ENCODE measurements around the gene GOLT1A.

- TF ChIP-seq, protein P1, sequence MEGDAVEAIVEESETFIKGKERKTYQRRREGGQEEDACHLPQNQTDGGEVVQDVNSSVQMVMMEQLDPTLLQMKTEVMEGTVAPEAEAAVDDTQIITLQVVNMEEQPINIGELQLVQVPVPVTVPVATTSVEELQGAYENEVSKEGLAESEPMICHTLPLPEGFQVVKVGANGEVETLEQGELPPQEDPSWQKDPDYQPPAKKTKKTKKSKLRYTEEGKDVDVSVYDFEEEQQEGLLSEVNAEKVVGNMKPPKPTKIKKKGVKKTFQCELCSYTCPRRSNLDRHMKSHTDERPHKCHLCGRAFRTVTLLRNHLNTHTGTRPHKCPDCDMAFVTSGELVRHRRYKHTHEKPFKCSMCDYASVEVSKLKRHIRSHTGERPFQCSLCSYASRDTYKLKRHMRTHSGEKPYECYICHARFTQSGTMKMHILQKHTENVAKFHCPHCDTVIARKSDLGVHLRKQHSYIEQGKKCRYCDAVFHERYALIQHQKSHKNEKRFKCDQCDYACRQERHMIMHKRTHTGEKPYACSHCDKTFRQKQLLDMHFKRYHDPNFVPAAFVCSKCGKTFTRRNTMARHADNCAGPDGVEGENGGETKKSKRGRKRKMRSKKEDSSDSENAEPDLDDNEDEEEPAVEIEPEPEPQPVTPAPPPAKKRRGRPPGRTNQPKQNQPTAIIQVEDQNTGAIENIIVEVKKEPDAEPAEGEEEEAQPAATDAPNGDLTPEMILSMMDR (IDR thresholded peaks at IDR 0.05): no peak
- no peak for TF ChIP-seq EZH2 (IDR thresholded peaks at IDR 0.05; ENCODE audit: borderline replicate concordance, insufficient read depth, low read depth, low read length, poor library complexity, severe bottlenecking)
Measured at GRCh38 chr1:204221271-204221670, 7.5 kb upstream of the GOLT1A start.
